ENCODE measurements around the gene DNAH14. TPM values are rescaled to one million over a fixed set of nuclear protein-coding genes. Genes with fewer than 3 reads are reported as not detected.

The DNAH14 gene
- total RNA-seq, 2 experiments from 2014 or later = 1.8 to 2.3 TPM

DNA sequence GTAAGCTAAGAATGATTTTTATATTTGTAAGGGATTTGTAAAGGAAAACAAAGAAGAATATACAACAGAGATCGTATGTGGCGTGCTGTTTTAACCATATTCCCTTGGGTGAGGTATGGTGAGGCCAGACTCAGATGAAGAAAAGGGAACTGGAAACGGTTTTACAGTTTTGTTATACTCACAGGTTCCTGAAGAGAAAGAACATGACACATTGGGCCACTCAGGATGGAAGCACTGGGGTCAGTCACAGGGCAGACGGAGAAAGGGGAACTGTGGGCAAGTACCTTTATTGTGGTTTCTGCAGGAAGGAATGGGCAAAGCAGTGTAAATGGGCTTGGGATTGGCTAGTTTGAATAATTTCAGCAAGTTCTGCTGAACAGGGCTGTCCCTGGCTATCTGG is 321.0 kb downstream of the DNAH14 start:
- no peak overlapping the region for H3K27ac Mint-ChIP-seq
- H3K4me3 Mint-ChIP-seq = no peak overlapping the region
- no peaks in the 10 kb centered on the region for H3K9me3 Mint-ChIP-seq
- H3K27me3 Mint-ChIP-seq = peaks cover 11% of the 10 kb centered on the region
- POLR2A ChIA-PET = no interaction called here
- ATAC-seq (no peak), DNase-seq (no peak)
- TF ChIP-seq, protein P1, sequence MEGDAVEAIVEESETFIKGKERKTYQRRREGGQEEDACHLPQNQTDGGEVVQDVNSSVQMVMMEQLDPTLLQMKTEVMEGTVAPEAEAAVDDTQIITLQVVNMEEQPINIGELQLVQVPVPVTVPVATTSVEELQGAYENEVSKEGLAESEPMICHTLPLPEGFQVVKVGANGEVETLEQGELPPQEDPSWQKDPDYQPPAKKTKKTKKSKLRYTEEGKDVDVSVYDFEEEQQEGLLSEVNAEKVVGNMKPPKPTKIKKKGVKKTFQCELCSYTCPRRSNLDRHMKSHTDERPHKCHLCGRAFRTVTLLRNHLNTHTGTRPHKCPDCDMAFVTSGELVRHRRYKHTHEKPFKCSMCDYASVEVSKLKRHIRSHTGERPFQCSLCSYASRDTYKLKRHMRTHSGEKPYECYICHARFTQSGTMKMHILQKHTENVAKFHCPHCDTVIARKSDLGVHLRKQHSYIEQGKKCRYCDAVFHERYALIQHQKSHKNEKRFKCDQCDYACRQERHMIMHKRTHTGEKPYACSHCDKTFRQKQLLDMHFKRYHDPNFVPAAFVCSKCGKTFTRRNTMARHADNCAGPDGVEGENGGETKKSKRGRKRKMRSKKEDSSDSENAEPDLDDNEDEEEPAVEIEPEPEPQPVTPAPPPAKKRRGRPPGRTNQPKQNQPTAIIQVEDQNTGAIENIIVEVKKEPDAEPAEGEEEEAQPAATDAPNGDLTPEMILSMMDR (IDR thresholded peaks at IDR 0.05) = no peak
- H3K4me1 Mint-ChIP-seq (ENCODE audit: low read depth) = no peaks in the 10 kb centered on the region
- CTCF ChIA-PET = no interaction called here
- no peaks in the 10 kb centered on the region for H3K36me3 Mint-ChIP-seq (ENCODE audit: low read depth)
- intact Hi-C loops (cut with micrococcal nuclease) = no loop called here

DNA sequence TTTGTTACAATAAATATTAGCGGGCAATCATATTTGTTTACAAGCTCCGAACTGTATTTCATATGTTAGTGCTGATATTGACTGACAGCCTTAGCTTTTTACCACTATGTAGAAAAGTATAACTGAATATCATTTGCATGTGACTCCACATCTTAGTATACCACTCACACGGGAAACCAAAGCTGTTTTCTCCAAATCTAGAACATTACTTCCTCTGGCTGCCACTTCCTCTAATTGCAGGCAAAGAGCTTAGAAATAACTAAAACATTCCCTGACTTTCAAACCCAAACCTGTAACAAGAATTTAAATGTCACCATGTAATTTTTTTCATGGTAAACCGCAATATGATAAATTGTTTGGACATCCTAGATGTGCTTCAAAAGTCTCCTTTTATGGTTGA is 323.7 kb downstream of the DNAH14 start:
- H3K4me1 Mint-ChIP-seq (ENCODE audit: low read depth) = no peaks in the 10 kb centered on the region
- TF ChIP-seq, protein P1 (IDR thresholded peaks at IDR 0.05) = no peak
- ChIA-PET POLR2A (no interaction called here), CTCF (no interaction called here)
- ATAC-seq = no peak
- no peaks in the 10 kb centered on the region for H3K9me3 Mint-ChIP-seq
- H3K36me3 Mint-ChIP-seq (ENCODE audit: low read depth) = no peaks in the 10 kb centered on the region
- H3K4me3 Mint-ChIP-seq = no peak overlapping the region
- DNase-seq = no peak
- H3K27me3 Mint-ChIP-seq = peaks cover 8% of the 10 kb centered on the region
- no peak overlapping the region for H3K27ac Mint-ChIP-seq
- intact Hi-C loops (cut with micrococcal nuclease) = no loop called here

DNA sequence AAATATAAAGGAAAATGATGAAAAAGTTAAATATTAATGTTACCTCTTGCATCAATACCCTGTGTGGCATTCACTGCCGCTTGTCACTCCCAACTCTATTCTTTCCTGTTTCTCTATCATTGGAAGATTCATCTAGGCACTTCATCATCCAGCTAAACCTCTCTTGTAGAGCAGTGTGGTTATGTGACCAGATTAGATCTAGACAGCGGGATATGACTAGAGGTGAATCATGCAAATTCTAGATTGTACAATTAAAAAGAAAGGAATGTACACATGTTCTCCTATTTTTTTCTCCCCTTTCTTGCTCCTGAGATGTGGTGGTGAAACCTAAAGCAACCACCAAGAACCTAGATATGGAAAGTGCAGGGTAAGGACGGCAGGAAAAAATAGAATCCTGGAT is 324.3 kb downstream of the DNAH14 start:
- ChIA-PET CTCF (no interaction called here), POLR2A (no interaction called here)
- no peaks in the 10 kb centered on the region for H3K9me3 Mint-ChIP-seq
- no peaks in the 10 kb centered on the region for H3K36me3 Mint-ChIP-seq (ENCODE audit: low read depth)
- intact Hi-C loops (cut with micrococcal nuclease) = no loop called here
- ATAC-seq (no peak), DNase-seq (no peak)
- no peak overlapping the region for H3K27ac Mint-ChIP-seq
- TF ChIP-seq, protein P1 (IDR thresholded peaks at IDR 0.05) = no peak
- peaks cover 8% of the 10 kb centered on the region for H3K27me3 Mint-ChIP-seq
- no peaks in the 10 kb centered on the region for H3K4me1 Mint-ChIP-seq (ENCODE audit: low read depth)
- H3K4me3 Mint-ChIP-seq = no peak overlapping the region

DNA sequence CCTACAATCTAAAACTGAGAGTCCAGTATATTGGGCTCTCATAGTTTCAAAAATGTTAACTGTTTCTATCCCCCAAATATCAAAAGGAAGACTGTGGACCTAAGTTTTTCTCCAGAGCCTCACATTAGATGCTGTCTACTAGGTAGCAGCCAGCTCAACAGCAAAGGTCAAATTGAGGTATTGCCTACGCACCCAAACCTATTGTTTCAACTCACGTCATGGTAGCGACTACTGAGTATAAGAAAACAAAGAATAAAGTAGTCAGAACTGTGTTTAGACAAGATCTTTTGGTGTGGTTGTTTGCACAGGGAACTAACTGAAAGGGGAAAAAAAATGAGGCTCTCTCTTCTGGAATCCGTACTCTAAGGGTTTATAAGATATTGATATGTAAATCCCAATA is 325.2 kb downstream of the DNAH14 start:
- POLR2A ChIA-PET = no interaction called here
- ATAC-seq (no peak), DNase-seq (no peak)
- intact Hi-C loops (cut with micrococcal nuclease) = no loop called here
- CTCF ChIA-PET = no interaction called here
- Mint-ChIP-seq H3K27me3 (peaks cover 8% of the 10 kb centered on the region), H3K4me3 (no peak overlapping the region), H3K4me1 (ENCODE audit: low read depth) (no peaks in the 10 kb centered on the region), H3K27ac (no peak overlapping the region), H3K9me3 (no peaks in the 10 kb centered on the region), H3K36me3 (ENCODE audit: low read depth) (no peaks in the 10 kb centered on the region)
- TF ChIP-seq, protein P1 (IDR thresholded peaks at IDR 0.05) = no peak

DNA sequence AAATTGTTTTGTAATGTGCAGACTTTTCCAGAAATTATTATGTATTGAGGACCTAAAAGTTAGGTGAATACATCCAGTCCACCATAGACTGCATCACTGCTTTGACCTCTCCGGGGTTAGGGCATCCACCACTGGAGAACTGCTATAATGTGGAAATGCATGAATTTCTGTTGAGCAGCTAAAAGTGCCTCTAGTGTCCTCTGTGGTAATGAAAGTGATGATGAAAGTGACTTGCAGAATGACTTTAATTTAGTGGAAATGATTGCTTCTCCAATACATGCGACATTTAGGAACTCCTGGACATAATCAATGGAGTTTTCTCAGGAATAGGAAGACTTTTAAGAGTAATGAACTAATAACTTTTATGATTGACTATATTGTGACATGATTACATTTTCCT is 327.6 kb downstream of the DNAH14 start:
- H3K4me1 Mint-ChIP-seq (ENCODE audit: low read depth) = no peaks in the 10 kb centered on the region
- no peak overlapping the region for H3K4me3 Mint-ChIP-seq
- intact Hi-C loops (cut with micrococcal nuclease) = no loop called here
- CTCF ChIA-PET = no interaction called here
- H3K9me3 Mint-ChIP-seq = no peaks in the 10 kb centered on the region
- POLR2A ChIA-PET = no interaction called here
- ATAC-seq = no peak
- no peak overlapping the region for H3K27ac Mint-ChIP-seq
- no peak for DNase-seq
- no peaks in the 10 kb centered on the region for H3K36me3 Mint-ChIP-seq (ENCODE audit: low read depth)
- H3K27me3 Mint-ChIP-seq = peaks cover 6% of the 10 kb centered on the region
- TF ChIP-seq, protein P1 (IDR thresholded peaks at IDR 0.05) = no peak
